Neural cell (in vitro differentiated cells): Measurements from ENCODE around the gene IFI27. TPM values are rescaled to one million over a fixed set of nuclear protein-coding genes. Genes with fewer than 3 reads are reported as not detected.
A peak's percentile ranks its signal among the peaks of the same experiment; 100 is the strongest.

Experiments used
- H2AFZ ChIP-seq: fragments of 200-600, 300-800 bp; sonication (generic), shearing (Covaris generic); 2 replicates; pipeline ENCODE4 v1.6.0; 2014; ENCODE audit warnings: low read depth, mild to moderate bottlenecking, antibody characterized with exemption, low read length, moderate library complexity
- H3F3A ChIP-seq: fragments of 200-600 bp; shearing (Covaris generic); 2 replicates; pipeline ENCODE4 v1.6.1; 2016; ENCODE audit warnings: mild to moderate bottlenecking, moderate library complexity, mixed read lengths, antibody characterized with exemption, low read length; ENCODE audit not compliant: insufficient read depth, poor library complexity, severe bottlenecking
- H3K27ac ChIP-seq: fragments of 200-600, 300-800 bp; sonication (generic), shearing (Covaris generic); 2 replicates; pipeline ENCODE4 v1.5.1; 2014; ENCODE audit warnings: mild to moderate bottlenecking, low read length, moderate library complexity
- H3K27me3 ChIP-seq: fragments of 300-800, 200-600 bp; sonication (generic), shearing (Covaris generic); 2 replicates; pipeline ENCODE4 v1.6.0; 2014; ENCODE audit warnings: mild to moderate bottlenecking, low read depth, low read length, moderate library complexity; ENCODE audit not compliant: insufficient read depth
- H3K36me3 ChIP-seq: fragments of 300-800, 200-600 bp; sonication (generic), shearing (Covaris generic); 2 replicates; pipeline ENCODE4 v1.5.1; 2014; ENCODE audit warnings: mild to moderate bottlenecking, antibody characterized with exemption, low read length, moderate library complexity; ENCODE audit not compliant: insufficient read depth
- H3K4me2 ChIP-seq: fragments of 300-800, 200-600 bp; sonication (generic), shearing (Covaris generic); 2 replicates; pipeline ENCODE4 v1.6.0; 2014; ENCODE audit warnings: mild to moderate bottlenecking, low read length
- H3K4me3 ChIP-seq: fragments of 300-800, 200-600 bp; sonication (generic), shearing (Covaris generic); 2 replicates; pipeline ENCODE4 v1.5.1; 2014; ENCODE audit warnings: mild to moderate bottlenecking, low read length, moderate library complexity
- H3K79me2 ChIP-seq: fragments of 200-600 bp; shearing (Covaris generic); replicated peaks from 2 replicates; pipeline ENCODE4 v1.6.0; 2014; ENCODE audit warnings: mild to moderate bottlenecking, low read length, moderate library complexity; ENCODE audit not compliant: insufficient read depth
- H3K9ac ChIP-seq: fragments of 300-800, 200-600 bp; sonication (generic), shearing (Covaris generic); 2 replicates; pipeline ENCODE4 v1.6.1; 2016; ENCODE audit warnings: mild to moderate bottlenecking, low read length, mixed read lengths
- H3K9me2 ChIP-seq: fragments of 200-600 bp; shearing (Covaris generic); 2 replicates; pipeline ENCODE4 v1.6.1; 2016; ENCODE audit warnings: mild to moderate bottlenecking, low read length, mixed read lengths; ENCODE audit not compliant: insufficient read depth
- H3K9me3 ChIP-seq: fragments of 200-600, 300-800 bp; sonication (generic), shearing (Covaris generic); 2 replicates; pipeline ENCODE4 v1.6.1; 2016; ENCODE audit warnings: mild to moderate bottlenecking, mixed run types, low read length, moderate library complexity, mixed read lengths
- H4K20me1 ChIP-seq: fragments of 200-600 bp; shearing (Covaris generic); 2 replicates; pipeline ENCODE4 v1.6.1; 2016; ENCODE audit warnings: mild to moderate bottlenecking, mixed run types; ENCODE audit not compliant: insufficient read depth
- CTCF ChIP-seq: fragments of 450-650 bp; IDR thresholded peaks from 2 replicates; pipeline ENCODE4 v1.5.1; 2014; ENCODE audit warnings: antibody characterized with exemption, mild to moderate bottlenecking, moderate library complexity; ENCODE audit not compliant: poor library complexity, severe bottlenecking
- EP300 ChIP-seq: fragments of 450-650 bp; conservative IDR thresholded peaks from 2 replicates; pipeline ENCODE4 v1.6.1; 2014; ENCODE audit warnings: antibody characterized with exemption, mild to moderate bottlenecking, moderate library complexity; ENCODE audit not compliant: poor library complexity, severe bottlenecking
- EZH2 ChIP-seq: fragments of 200-600, 300-800 bp; shearing (Covaris generic), sonication (generic); IDR thresholded peaks from 2 replicates; pipeline ENCODE4 v1.6.1; 2014; ENCODE audit warnings: antibody characterized with exemption, low read length, borderline replicate concordance, mild to moderate bottlenecking; ENCODE audit not compliant: insufficient read depth, poor library complexity, severe bottlenecking
- MXI1 ChIP-seq: fragments of 450-650 bp; conservative IDR thresholded peaks from 2 replicates; pipeline ENCODE4 v1.6.1; 2014; ENCODE audit warnings: antibody characterized with exemption, mild to moderate bottlenecking; ENCODE audit not compliant: poor library complexity, severe bottlenecking
- POLR2AphosphoS5 ChIP-seq: IDR thresholded peaks from 2 replicates; pipeline ENCODE4 v1.6.1; 2012
- RAD21 ChIP-seq: fragments of 450-650 bp; conservative IDR thresholded peaks from 2 replicates; pipeline ENCODE4 v1.6.1; 2014; ENCODE audit warnings: antibody characterized with exemption, mild to moderate bottlenecking, moderate library complexity
- REST ChIP-seq: IDR thresholded peaks from 2 replicates; pipeline ENCODE4 v1.6.1; 2012; ENCODE audit warnings: borderline replicate concordance
- SMC3 ChIP-seq: fragments of 450-650 bp; conservative IDR thresholded peaks from 2 replicates; pipeline ENCODE4 v1.6.1; 2014; ENCODE audit warnings: antibody characterized with exemption, mild to moderate bottlenecking, moderate library complexity; ENCODE audit not compliant: poor library complexity
- TAF1 ChIP-seq: IDR thresholded peaks from 2 replicates; pipeline ENCODE4 v1.6.1; 2012; ENCODE audit warnings: low read depth
- polyA plus RNA-seq: library from polyadenylated mRNA; depleted of rRNA; stranded (reverse); fragments of >200 nt; gene quantifications from 2 replicates; pipeline ENCODE4 v1.2.3, GENCODE V29; 2014

The IFI27 gene
- polyA plus RNA-seq, 1 donor from 2014 or later: 2.2 TPM

- Histone ChIP-seq H3K27ac (peak within 1 kb of the TSS; percentile 94), H4K20me1 (no peaks in the 10 kb centered on the region), H3K9me2 (no peaks in the 10 kb centered on the region), H3K9ac (peak within 1 kb of the TSS; percentile 97), H3K4me2 (peak within 1 kb of the TSS; percentile 74), H3F3A (no peaks in the 10 kb centered on the region), H3K27me3 (no peaks in the 10 kb centered on the region), H3K9me3 (no peaks in the 10 kb centered on the region), H3K36me3 (peaks cover 15% of the 10 kb centered on the region), H3K4me3 (peak within 1 kb of the TSS; percentile 91), H3K79me2 (peaks cover 55% of the 10 kb centered on the region), H2AFZ (peak within 1 kb of the TSS; percentile 70)
- TF ChIP-seq REST: peak; percentile 80
- TF ChIP-seq EP300: peak; percentile 13
- no peak for TF ChIP-seq CTCF
- peak; percentile 83 for TF ChIP-seq MXI1
- no peak for TF ChIP-seq RAD21
- TF ChIP-seq POLR2AphosphoS5: peak; percentile 99
- TF ChIP-seq SMC3: no peak
- TF ChIP-seq TAF1: peak; percentile 95
These were observed 29.7 kb upstream of the IFI27 start, which contains the start of the genes DDX24 and IFI27L1 for GRCh38 chr14:94080621-94081385. DDX24 (minus strand) TSS chr14:94081202; CDS start chr14:94079742, 1,460 bp downstream. IFI27L1 (plus strand) TSS chr14:94081310; CDS start chr14:94096938, 15,628 bp downstream.

DNA sequence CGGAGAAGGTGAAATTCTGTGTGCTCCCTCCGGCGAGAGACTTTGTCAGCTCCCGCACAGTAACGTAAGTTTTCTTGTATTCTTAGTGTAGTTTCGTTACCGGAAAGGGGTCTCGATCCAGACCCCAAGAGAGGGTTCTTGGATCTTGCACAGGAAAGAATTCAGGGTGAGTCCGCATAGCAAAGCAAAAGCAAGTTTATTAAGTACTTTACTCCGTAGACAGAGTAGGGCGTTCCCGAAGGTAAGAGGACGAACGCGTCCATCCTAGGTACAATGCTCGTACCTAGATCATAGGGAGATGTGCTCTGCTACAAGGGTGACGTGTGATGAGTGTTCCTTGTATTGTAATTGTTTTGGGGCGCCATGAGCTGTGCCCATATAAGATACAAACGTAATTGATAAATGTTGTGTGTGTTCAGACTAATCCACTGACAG, 29.1 kb upstream of the IFI27 start:
- Histone ChIP-seq H3K9me3 (no peaks in the 10 kb centered on the region), H3F3A (no peaks in the 10 kb centered on the region), H3K27ac (peak overlapping the region; percentile 94), H3K36me3 (peaks cover 15% of the 10 kb centered on the region), H4K20me1 (no peaks in the 10 kb centered on the region), H3K4me3 (peak overlapping the region; percentile 91), H3K9ac (peak overlapping the region; percentile 97), H3K4me2 (peak overlapping the region; percentile 74), H3K27me3 (no peaks in the 10 kb centered on the region), H3K9me2 (no peaks in the 10 kb centered on the region), H2AFZ (peak overlapping the region; percentile 70), H3K79me2 (peaks cover 49% of the 10 kb centered on the region)
- TF ChIP-seq RAD21 (no peak), REST (no peak), TAF1 (no peak), CTCF (no peak), EZH2 (no peak), MXI1 (no peak), EP300 (no peak)
